Fibroblast of skin of abdomen (primary cell): ENCODE results near the gene NBL1.

ENCODE experiments used
- DNase-seq: peaks from one replicate; pipeline ENCODE4 v3.0.0-alpha.2; 2013

NBL1 gene

GRCh38 chr1:19670787-19671186, 26.7 kb downstream of the NBL1 start:
- no peak for DNase-seq

DNA sequence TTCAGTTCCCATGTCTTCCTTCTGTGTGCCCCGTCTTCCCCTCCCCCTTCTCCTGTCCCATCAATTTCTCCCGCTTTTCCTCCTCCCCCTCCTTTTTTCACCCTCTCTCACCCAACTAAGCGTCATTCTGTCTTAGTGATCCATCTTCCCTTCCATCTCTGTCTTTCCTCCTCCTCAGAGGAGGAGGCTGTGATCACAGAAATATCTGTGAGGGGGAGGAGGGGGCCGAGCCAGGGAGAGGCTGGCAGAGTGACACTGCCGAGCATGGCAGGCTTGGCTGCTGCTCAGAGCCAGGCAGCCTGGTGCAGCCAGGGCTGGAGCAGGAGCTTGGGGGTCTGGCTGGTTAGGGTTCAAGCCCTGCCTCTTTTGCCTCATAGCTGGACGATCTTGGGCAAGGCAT, 28.1 kb downstream of the NBL1 start:
- no peak for DNase-seq

DNA sequence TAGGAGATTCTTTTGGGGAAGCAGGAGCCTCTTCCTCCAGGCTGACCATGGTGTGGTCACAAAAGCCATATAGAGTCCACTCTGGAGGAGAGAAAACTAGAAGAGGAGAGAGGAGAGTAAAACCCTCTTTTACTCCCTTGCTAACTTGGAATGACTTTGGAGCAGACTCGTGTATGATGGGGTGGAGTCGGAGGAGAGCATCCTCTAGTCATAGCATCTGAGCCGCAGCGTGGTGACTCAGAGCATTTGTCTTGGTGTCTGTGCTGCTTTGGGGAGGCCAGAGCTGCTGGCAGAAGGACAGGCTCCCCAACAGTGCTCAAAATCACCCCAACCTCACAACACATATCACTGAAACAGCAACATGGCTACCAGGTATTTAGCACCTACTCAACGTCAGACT, 31.7 kb downstream of the NBL1 start:
- no peak for DNase-seq

DNA sequence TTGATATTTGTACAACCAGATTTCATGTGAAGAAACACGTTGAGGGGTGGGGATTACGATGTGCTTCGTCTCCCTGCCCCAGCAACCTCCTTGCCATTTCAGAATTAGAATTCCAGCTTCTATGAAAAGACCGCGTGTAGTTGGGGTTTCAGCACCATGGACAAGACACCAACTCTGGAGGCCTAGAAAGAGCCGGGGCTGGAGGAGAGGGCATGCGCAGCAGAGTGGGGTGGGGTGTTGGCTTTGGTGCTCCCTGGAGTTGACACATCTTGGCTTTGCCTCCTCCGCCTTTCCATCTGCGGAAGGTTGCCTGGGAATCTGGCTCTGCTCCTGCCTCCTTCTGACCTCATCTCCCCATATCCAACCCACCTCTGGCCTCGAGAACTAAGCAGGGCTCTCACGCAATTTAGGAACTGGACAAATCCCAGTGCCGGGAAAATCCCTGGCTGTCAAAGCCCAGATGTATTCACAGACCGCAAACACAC, 32.4 kb downstream of the NBL1 start:
- peak; percentile 62 for DNase-seq

- no peak for DNase-seq
These were observed 34.4 kb downstream of the NBL1 start for GRCh38 chr1:19678493-19678892.

DNA sequence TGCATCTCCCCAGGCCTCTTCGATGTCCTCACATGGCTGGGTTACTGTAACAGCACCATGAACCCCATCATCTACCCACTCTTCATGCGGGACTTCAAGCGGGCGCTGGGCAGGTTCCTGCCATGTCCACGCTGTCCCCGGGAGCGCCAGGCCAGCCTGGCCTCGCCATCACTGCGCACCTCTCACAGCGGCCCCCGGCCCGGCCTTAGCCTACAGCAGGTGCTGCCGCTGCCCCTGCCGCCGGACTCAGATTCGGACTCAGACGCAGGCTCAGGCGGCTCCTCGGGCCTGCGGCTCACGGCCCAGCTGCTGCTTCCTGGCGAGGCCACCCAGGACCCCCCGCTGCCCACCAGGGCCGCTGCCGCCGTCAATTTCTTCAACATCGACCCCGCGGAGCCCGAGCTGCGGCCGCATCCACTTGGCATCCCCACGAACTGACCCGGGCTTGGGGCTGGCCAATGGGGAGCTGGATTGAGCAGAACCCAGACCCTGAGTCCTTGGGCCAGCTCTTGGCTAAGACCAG, 34.9 kb downstream of the NBL1 start:
- DNase-seq = no peak

- DNase-seq = no peak
These were observed 35.6 kb downstream of the NBL1 start for GRCh38 chr1:19679691-19680090.

- no peak for DNase-seq
These were observed 36.5 kb downstream of the NBL1 start for GRCh38 chr1:19680644-19681043.

DNA sequence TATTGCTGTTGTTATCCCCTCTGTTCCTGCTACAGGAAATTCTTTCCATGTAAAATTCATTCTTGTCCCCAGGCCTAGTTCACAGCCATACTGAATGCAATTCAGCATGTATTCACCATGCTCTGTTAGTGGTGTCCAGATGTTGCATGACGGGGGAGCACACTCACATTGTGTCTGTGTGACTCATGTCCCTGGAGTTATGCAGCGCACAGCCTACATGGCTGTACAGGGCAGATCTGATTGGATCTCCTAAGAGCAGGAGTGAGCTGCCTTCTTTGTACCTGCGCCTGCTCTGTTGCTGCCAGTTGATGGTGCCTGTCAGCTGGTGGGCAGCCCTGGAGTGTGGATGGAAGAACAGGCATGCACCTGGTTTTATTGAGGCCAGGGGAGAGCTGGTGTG, 38.1 kb downstream of the NBL1 start:
- DNase-seq = peak; percentile 91

GRCh38 chr1:19682901-19683300, 38.8 kb downstream of the NBL1 start:
- no peak for DNase-seq

- DNase-seq = no peak
These were observed 39.2 kb downstream of the NBL1 start for GRCh38 chr1:19683351-19683750.

- no peak for DNase-seq
These were observed 40.6 kb downstream of the NBL1 start for GRCh38 chr1:19684677-19685076.

DNA sequence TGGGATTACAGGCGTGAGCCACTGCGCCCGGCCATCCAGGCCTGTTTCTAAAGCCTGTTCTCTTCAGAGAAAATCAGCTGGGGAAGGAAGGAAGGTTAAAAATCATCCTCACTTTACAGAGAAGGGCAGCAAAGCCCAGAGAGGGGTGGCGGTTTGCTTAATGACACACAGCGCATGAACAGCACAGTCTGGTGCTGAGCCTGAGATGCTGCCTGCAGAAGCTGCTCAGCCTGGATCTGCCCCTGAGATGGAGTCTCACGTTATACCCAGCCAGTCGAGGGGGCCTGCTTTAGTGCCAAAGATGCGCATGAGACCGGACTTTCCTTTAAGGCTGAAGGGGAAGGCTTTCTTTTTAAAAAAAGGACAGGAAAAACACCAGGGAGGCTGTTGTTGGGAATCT, 41.9 kb downstream of the NBL1 start:
- no peak for DNase-seq

DNA sequence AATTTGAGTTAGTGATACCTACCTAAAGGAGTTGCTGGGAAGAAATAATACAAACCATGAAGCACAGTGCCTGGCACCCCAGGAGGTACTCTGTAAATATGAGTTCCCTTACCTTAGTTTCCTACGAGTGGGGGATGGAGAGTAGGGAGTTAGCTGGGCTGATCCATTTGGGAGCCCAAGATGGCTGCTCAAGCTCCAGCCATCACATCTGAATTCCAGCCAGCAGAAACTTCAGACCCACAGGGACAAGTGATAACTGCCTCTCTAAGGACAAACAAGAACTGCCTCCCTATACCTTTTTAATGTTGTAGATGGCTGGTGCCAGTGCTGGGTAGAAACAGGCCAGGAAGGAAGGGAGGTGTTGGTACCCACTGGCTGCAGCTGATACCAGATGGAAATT, 43.3 kb downstream of the NBL1 start:
- no peak for DNase-seq

GRCh38 chr1:19688041-19688842, 44.1 kb downstream of the NBL1 start:
- no peak for DNase-seq

- no peak for DNase-seq
These were observed 45.1 kb downstream of the NBL1 start for GRCh38 chr1:19689085-19689757.

GRCh38 chr1:19689856-19690255, 45.7 kb downstream of the NBL1 start:
- no peak for DNase-seq

GRCh38 chr1:19690342-19690741, 46.2 kb downstream of the NBL1 start:
- no peak for DNase-seq

GRCh38 chr1:19694298-19694697, 50.2 kb downstream of the NBL1 start:
- DNase-seq = no peak

DNA sequence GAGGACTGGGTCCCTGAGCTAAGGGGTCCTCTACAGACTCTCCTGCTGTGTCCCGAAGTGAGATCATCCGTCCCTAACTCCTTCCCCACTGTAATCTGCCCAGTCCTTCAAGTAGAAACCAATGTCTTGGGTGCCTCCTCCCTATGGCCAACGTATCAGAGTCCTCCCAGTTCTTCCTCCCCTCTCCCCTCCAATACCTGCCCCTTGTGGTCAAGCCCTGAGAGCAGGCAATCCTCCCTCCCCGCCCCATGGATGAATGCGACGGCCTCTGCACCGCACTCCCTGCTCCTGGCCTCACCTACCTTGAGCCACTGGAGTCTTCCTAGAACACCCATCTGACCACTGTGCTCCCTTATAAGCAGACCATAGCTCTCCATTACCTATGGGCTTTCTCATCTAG, 51.7 kb downstream of the NBL1 start:
- no peak for DNase-seq

GRCh38 chr1:19696820-19697219, 52.7 kb downstream of the NBL1 start:
- no peak for DNase-seq

DNA sequence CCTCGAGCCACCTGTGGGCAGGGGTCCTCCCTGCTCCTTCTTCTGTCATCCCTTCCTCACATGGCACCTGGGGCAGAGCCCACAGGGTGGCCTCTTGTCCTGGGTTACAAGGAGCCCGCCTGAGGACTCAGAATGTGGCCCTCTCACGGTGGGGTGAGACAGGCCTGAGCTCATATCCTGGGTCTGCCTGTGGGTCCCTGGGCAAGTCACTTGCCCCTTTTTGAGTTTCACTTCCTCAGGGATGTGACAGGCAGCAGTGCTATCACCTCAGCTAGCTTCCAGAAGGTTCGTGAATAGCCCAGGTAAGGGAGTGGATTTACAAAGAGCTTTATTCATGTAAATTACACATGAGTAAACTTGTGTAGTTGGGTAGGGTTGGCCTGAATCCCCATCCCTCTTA, 54.1 kb downstream of the NBL1 start:
- DNase-seq = no peak

DNA sequence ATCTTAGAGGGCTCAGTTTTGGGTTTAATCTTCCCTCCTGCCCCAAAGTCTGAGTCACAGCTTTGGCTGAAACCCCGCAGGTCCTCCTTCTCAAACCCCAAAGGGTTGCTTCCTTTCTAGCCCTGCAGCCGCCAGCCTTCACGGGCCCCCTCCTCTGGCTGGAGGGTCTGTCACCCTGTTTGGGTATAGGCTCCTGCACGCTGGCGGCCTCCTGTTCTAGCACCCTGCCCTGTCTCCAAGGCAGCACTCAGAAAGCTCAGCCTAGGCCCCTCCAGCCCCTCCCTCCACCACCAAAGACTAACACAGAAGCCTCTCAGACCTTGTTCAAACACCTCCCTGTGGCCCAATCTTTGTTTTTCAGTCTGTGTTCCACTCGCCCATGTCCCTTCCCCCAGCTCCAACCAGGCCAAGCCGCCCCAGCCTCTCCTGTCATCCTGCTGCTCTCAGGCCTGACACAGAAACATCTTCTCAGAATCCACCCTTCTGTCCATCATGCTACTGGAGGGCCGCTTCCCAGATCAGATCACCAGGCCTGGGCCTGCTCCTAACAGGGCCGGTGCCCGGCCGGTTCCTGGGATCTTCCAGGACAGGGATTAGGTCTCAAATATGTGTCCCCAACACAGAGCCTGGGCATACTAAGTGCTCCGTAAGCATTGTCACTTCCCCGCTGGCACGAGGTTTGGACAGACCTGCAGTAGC, 56.1 kb downstream of the NBL1 start:
- DNase-seq = no peak
